ENCODE measurements around the gene PGPEP1. TPM values are rescaled to one million over a fixed set of nuclear protein-coding genes. Genes with fewer than 3 reads are reported as not detected.

Gene PGPEP1
- total RNA-seq, 1 experiment from 2014 or later = 27.9 TPM

DNA sequence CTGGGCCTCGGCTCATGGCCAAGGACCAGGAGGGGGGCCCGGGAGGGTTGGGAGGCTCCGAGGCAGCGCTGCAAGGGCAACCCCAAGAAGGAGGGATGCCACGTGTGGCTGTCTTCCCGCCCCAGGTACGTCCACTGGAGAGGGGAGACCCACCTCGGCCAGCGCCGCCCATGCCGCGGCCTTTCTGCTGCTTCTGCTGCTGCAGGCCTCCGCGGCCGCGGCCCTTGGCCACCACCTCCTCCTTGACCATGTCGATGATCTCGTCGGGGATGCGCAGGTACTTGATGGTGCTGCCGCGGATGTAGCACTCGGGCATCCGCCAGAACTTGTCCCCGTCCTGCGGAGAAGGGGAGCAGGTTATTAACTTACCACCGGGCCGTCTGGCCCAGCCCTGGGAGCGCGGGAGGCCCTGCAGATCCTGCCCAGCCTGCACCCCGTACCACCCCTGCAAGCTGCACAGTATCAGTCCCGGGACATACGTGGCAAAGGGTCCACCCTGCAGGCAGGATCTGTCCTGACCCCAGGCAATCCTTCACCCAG, 30.8 kb upstream of the PGPEP1 start:
- no peaks in the 10 kb centered on the region for H3K27me3 Mint-ChIP-seq (ENCODE audit: unreplicated experiment)
- no peak overlapping the region for H3K4me3 Mint-ChIP-seq (ENCODE audit: low read depth, unreplicated experiment)
- no peaks in the 10 kb centered on the region for H3K9me3 Mint-ChIP-seq (ENCODE audit: low read depth, unreplicated experiment)
- CTCF ChIA-PET = no interaction called here
- H3K36me3 Mint-ChIP-seq (ENCODE audit: insufficient read depth, unreplicated experiment) = peaks cover 31% of the 10 kb centered on the region
- no peak overlapping the region for H3K27ac Mint-ChIP-seq (ENCODE audit: unreplicated experiment)
- DNase-seq = no peak
- H3K4me1 Mint-ChIP-seq (ENCODE audit: low read depth, unreplicated experiment) = no peaks in the 10 kb centered on the region
- TF ChIP-seq, protein P1, sequence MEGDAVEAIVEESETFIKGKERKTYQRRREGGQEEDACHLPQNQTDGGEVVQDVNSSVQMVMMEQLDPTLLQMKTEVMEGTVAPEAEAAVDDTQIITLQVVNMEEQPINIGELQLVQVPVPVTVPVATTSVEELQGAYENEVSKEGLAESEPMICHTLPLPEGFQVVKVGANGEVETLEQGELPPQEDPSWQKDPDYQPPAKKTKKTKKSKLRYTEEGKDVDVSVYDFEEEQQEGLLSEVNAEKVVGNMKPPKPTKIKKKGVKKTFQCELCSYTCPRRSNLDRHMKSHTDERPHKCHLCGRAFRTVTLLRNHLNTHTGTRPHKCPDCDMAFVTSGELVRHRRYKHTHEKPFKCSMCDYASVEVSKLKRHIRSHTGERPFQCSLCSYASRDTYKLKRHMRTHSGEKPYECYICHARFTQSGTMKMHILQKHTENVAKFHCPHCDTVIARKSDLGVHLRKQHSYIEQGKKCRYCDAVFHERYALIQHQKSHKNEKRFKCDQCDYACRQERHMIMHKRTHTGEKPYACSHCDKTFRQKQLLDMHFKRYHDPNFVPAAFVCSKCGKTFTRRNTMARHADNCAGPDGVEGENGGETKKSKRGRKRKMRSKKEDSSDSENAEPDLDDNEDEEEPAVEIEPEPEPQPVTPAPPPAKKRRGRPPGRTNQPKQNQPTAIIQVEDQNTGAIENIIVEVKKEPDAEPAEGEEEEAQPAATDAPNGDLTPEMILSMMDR (IDR thresholded peaks at IDR 0.05; ENCODE audit: unreplicated experiment) = no peak
- BruUV-seq (replicated peaks) = no TSS peak
- intact Hi-C loops (cut with micrococcal nuclease; ENCODE audit: unreplicated experiment) = no loop called here

DNA sequence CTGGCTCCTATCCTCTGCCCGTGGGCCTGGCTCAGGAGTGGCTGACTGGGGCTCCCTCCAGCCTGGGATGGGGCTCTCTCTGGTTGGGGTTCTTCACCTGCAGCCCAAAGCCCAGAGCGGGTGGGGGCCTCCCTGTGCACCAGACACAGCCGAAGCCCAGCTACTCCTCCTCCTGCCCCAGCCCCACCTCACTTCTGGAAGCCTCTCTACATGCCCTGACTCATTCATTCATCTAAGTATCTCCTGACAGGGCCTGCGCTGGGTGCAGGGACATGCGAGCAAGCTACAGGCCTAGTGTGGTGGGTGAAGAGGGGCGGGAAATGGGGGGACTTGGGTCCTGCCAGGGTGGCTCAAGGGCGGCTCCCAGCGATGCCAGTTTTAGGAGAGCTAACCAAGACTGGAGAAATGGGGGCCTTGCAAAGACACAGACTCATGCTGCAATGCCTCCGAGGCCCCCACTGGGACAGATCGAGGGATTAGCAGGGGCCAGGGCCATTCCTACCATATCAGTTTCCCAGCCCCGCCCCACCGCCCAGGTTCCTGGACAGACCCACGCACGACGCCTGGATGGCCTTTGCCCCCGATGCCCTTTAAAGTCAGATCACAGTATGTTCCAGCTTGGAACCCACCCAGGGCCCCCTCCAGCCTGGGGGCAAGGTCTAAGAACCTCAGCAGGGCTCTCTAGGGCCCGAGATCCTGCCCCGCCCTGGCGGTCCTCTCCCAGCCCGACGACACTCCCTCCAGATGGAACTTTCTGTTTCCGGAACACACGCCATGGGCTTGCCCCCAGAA, 30.1 kb upstream of the PGPEP1 start:
- intact Hi-C loops (cut with micrococcal nuclease; ENCODE audit: unreplicated experiment) = no loop called here
- Mint-ChIP-seq H3K4me1 (ENCODE audit: low read depth, unreplicated experiment) (no peaks in the 10 kb centered on the region), H3K9me3 (ENCODE audit: low read depth, unreplicated experiment) (no peaks in the 10 kb centered on the region), H3K4me3 (ENCODE audit: low read depth, unreplicated experiment) (no peak overlapping the region), H3K27ac (ENCODE audit: unreplicated experiment) (no peak overlapping the region), H3K27me3 (ENCODE audit: unreplicated experiment) (no peaks in the 10 kb centered on the region), H3K36me3 (ENCODE audit: insufficient read depth, unreplicated experiment) (peaks cover 26% of the 10 kb centered on the region)
- TF ChIP-seq, protein P1 (IDR thresholded peaks at IDR 0.05; ENCODE audit: unreplicated experiment) = no peak
- CTCF ChIA-PET = no interaction called here
- no TSS peak for BruUV-seq (replicated peaks)
- DNase-seq = no peak

DNA sequence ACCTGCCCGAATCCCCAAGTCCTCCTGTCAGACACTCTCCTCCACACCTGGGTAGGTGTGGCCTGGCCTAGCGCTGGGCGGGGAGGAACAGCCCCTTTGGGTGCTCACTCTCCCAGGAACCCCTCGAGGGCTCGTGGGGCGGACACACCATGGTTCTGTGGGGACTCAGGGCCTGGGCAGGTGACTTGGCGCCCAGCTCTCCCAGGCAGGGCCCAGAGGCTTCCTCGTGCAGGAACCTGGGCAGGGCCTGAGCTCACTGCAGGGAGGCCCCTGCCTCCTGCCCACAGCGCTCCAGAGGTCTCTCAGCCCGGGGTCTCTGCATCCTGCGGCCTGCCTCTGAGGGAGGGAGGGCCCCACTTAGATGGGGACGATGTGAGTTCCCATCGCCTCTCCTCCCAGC, 29.4 kb upstream of the PGPEP1 start:
- H3K27me3 Mint-ChIP-seq (ENCODE audit: unreplicated experiment) = no peaks in the 10 kb centered on the region
- DNase-seq = no peak
- H3K9me3 Mint-ChIP-seq (ENCODE audit: low read depth, unreplicated experiment) = no peaks in the 10 kb centered on the region
- H3K27ac Mint-ChIP-seq (ENCODE audit: unreplicated experiment) = no peak overlapping the region
- intact Hi-C loops (cut with micrococcal nuclease; ENCODE audit: unreplicated experiment) = no loop called here
- BruUV-seq (replicated peaks) = no TSS peak
- CTCF ChIA-PET = no interaction called here
- H3K4me1 Mint-ChIP-seq (ENCODE audit: low read depth, unreplicated experiment) = no peaks in the 10 kb centered on the region
- peaks cover 20% of the 10 kb centered on the region for H3K36me3 Mint-ChIP-seq (ENCODE audit: insufficient read depth, unreplicated experiment)
- TF ChIP-seq, protein P1 (IDR thresholded peaks at IDR 0.05; ENCODE audit: unreplicated experiment) = no peak
- H3K4me3 Mint-ChIP-seq (ENCODE audit: low read depth, unreplicated experiment) = no peak overlapping the region

DNA sequence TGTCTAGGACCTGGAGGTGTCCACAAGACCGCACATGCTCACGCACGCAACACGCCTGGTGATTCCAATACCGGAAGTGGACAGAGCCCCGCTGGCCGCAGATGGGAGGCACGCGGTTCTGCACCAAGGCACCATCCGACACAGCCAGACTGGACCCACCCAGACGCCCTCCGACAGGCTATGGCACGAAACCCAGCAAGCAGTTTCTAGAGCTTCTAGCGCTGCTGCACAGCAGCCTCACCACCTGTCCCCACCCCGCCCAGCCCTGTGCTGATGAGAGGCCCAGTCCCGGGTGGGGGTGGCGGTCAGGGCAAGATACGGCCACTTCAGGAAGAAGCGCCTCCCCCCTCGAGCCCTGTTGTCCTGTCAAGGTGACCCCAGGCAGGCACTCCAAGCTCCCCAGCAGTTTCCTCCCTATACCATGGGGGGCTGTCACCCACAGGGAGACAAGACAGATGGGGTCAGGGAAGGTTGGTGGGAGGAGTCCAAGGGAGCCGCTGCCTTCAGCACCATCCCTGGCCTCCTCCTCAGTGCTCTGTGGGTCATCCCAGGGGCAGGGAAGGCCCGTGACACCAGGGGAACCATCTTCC, 28.8 kb upstream of the PGPEP1 start:
- H3K27me3 Mint-ChIP-seq (ENCODE audit: unreplicated experiment) = no peaks in the 10 kb centered on the region
- H3K4me3 Mint-ChIP-seq (ENCODE audit: low read depth, unreplicated experiment) = no peak overlapping the region
- peaks cover 19% of the 10 kb centered on the region for H3K36me3 Mint-ChIP-seq (ENCODE audit: insufficient read depth, unreplicated experiment)
- DNase-seq = no peak
- CTCF ChIA-PET = no interaction called here
- H3K27ac Mint-ChIP-seq (ENCODE audit: unreplicated experiment) = no peak overlapping the region
- TF ChIP-seq, protein P1 (IDR thresholded peaks at IDR 0.05; ENCODE audit: unreplicated experiment) = no peak
- no peaks in the 10 kb centered on the region for H3K9me3 Mint-ChIP-seq (ENCODE audit: low read depth, unreplicated experiment)
- H3K4me1 Mint-ChIP-seq (ENCODE audit: low read depth, unreplicated experiment) = no peaks in the 10 kb centered on the region
- no TSS peak for BruUV-seq (replicated peaks)
- intact Hi-C loops (cut with micrococcal nuclease; ENCODE audit: unreplicated experiment) = no loop called here
